ENCODE results near the gene HIGD2A. TPM values are rescaled to one million over a fixed set of nuclear protein-coding genes. Genes with fewer than 3 reads are reported as not detected.

The HIGD2A gene
- total and polyA plus RNA-seq, 5 donors from 2014 or later = 98.9 to 278 (median 236) TPM

- ATAC-seq (ENCODE audit: low read depth in 2 of 2) = no peak
- Mint-ChIP-seq H3K4me3 (peak overlapping the region in 1 of 4 donors; percentile 68), H3K27me3 (no peaks in the 10 kb centered on the region), H3K9me3 (no peaks in the 10 kb centered on the region), H3K4me1 (peaks cover 11 to 46% (median 26%) of the 10 kb centered on the region in 4 donors), H3K27ac (no peak overlapping the region), H3K36me3 (peaks cover 23% of the 10 kb centered on the region)
- H3K9me3 ChIP-seq (ENCODE audit: control insufficient read depth in 2 of 2, low read length in 2 of 2) = no peaks in the 10 kb centered on the region
- peaks cover 19% of the 10 kb centered on the region for H3K4me1 ChIP-seq (ENCODE audit: control insufficient read depth, insufficient read depth, low read length, poor library complexity, severe bottlenecking)
- H3K27me3 ChIP-seq (ENCODE audit: control insufficient read depth, insufficient read depth, low read length) = no peaks in the 10 kb centered on the region
- H3K27ac ChIP-seq (ENCODE audit: insufficient read depth, low read length, poor library complexity, severe bottlenecking) = no peak overlapping the region
- H3K36me3 ChIP-seq (ENCODE audit: control insufficient read depth, insufficient read depth, low read length) = peaks cover 31% of the 10 kb centered on the region
- no peak for DNase-seq
- no peak overlapping the region for H3K4me3 ChIP-seq (ENCODE audit: low read depth, low read length)
Measured at GRCh38 chr5:176410486-176411180, 22.1 kb downstream of the HIGD2A start.

DNA sequence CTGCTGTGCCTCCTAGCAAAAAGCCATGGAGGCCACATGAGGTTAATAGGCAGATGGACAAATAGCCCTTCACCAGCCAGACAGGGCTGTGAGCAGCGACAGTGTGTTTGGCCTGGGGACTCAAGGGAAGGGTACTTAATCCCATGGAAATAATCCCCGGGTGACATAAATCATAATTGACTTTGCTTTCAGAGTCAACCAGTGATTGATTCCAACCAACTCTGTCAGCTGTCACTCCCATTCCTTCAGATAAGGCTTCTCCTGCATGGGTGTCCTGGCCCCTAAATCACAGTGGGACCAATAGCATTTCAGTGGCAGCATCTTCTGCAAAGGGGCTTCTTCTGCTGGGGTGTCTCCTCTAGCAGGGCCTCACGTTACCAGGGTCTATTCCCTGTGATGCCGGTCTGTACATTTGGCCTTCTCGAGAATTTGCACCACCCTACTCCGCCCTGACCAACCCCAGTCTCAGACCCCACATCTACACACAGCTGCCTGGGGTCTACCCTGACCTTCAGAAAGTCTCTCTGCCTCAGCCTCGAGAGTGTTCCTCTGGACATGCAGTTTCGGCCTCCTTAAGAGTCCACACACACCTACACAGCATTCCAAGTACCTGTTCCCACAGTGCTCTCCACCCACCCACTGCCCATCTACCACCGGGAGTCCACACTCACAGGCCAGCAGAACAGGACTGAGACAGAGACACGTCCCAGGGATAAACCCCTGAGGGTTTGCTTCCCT is 24.1 kb downstream of the HIGD2A start:
- peaks cover 15% of the 10 kb centered on the region for H3K36me3 Mint-ChIP-seq
- Histone ChIP-seq H3K27ac (ENCODE audit: insufficient read depth, low read length, poor library complexity, severe bottlenecking) (no peak overlapping the region), H3K9me3 (ENCODE audit: control insufficient read depth in 2 of 2, low read length in 2 of 2) (no peaks in the 10 kb centered on the region), H3K4me1 (ENCODE audit: control insufficient read depth, insufficient read depth, low read length, poor library complexity, severe bottlenecking) (peaks cover 31% of the 10 kb centered on the region), H3K4me3 (ENCODE audit: low read depth, low read length) (no peak overlapping the region), H3K27me3 (ENCODE audit: control insufficient read depth, insufficient read depth, low read length) (no peaks in the 10 kb centered on the region), H3K36me3 (ENCODE audit: control insufficient read depth, insufficient read depth, low read length) (peaks cover 18% of the 10 kb centered on the region)
- peaks cover 12 to 55% (median 27%) of the 10 kb centered on the region in 4 donors for H3K4me1 Mint-ChIP-seq
- H3K9me3 Mint-ChIP-seq = no peaks in the 10 kb centered on the region
- DNase-seq (no peak), ATAC-seq (ENCODE audit: low read depth in 2 of 2) (no peak)
- peak overlapping the region in 3 of 4 donors; percentile 9 to 97 (median 88) for H3K4me3 Mint-ChIP-seq
- peak overlapping the region in 2 of 3 donors; percentile 83 to 92 for H3K27ac Mint-ChIP-seq
- H3K27me3 Mint-ChIP-seq = no peaks in the 10 kb centered on the region

GRCh38 chr5:176413255-176413565 is 24.7 kb downstream of the HIGD2A start:
- H3K4me1 ChIP-seq (ENCODE audit: control insufficient read depth, insufficient read depth, low read length, poor library complexity, severe bottlenecking) = peaks cover 31% of the 10 kb centered on the region
- Mint-ChIP-seq H3K4me3 (peak overlapping the region in 3 of 4 donors; percentile 19 to 97 (median 88)), H3K4me1 (peaks cover 12 to 55% (median 27%) of the 10 kb centered on the region in 4 donors), H3K9me3 (no peaks in the 10 kb centered on the region), H3K36me3 (peaks cover 15% of the 10 kb centered on the region), H3K27ac (peak overlapping the region in 2 of 3 donors; percentile 65 to 92), H3K27me3 (peaks cover 4% of the 10 kb centered on the region)
- peaks cover 13% of the 10 kb centered on the region for H3K36me3 ChIP-seq (ENCODE audit: control insufficient read depth, insufficient read depth, low read length)
- H3K9me3 ChIP-seq (ENCODE audit: control insufficient read depth in 2 of 2, low read length in 2 of 2) = no peaks in the 10 kb centered on the region
- ATAC-seq (ENCODE audit: low read depth in 2 of 2) (no peak), DNase-seq (no peak)
- no peak overlapping the region for H3K27ac ChIP-seq (ENCODE audit: insufficient read depth, low read length, poor library complexity, severe bottlenecking)
- H3K27me3 ChIP-seq (ENCODE audit: control insufficient read depth, insufficient read depth, low read length) = no peaks in the 10 kb centered on the region
- H3K4me3 ChIP-seq (ENCODE audit: low read depth, low read length) = no peak overlapping the region

GRCh38 chr5:176413709-176414191 is 25.2 kb downstream of the HIGD2A start:
- Mint-ChIP-seq H3K9me3 (no peaks in the 10 kb centered on the region), H3K27ac (peak overlapping the region; percentile 11 to 92 (median 26)), H3K36me3 (peaks cover 15% of the 10 kb centered on the region), H3K27me3 (peaks cover 7% of the 10 kb centered on the region), H3K4me1 (peaks cover 12 to 55% (median 27%) of the 10 kb centered on the region in 4 donors), H3K4me3 (peak overlapping the region in 3 of 4 donors; percentile 73 to 97 (median 91))
- Histone ChIP-seq H3K4me3 (ENCODE audit: low read depth, low read length) (no peak overlapping the region), H3K9me3 (ENCODE audit: control insufficient read depth in 2 of 2, low read length in 2 of 2) (no peaks in the 10 kb centered on the region), H3K27ac (ENCODE audit: insufficient read depth, low read length, poor library complexity, severe bottlenecking) (no peak overlapping the region), H3K4me1 (ENCODE audit: control insufficient read depth, insufficient read depth, low read length, poor library complexity, severe bottlenecking) (peaks cover 31% of the 10 kb centered on the region), H3K36me3 (ENCODE audit: control insufficient read depth, insufficient read depth, low read length) (peaks cover 8% of the 10 kb centered on the region), H3K27me3 (ENCODE audit: control insufficient read depth, insufficient read depth, low read length) (no peaks in the 10 kb centered on the region)
- DNase-seq = no peak
- no peak for ATAC-seq (ENCODE audit: low read depth in 2 of 2)

GRCh38 chr5:176414704-176415103 is 26.2 kb downstream of the HIGD2A start:
- Mint-ChIP-seq H3K9me3 (no peaks in the 10 kb centered on the region), H3K27ac (peak overlapping the region; percentile 73 to 92 (median 79)), H3K27me3 (peaks cover 11% of the 10 kb centered on the region), H3K36me3 (peaks cover 15% of the 10 kb centered on the region), H3K4me3 (peak overlapping the region; percentile 89 to 97 (median 94)), H3K4me1 (peaks cover 12 to 55% (median 27%) of the 10 kb centered on the region in 4 donors)
- Histone ChIP-seq H3K4me3 (ENCODE audit: low read depth, low read length) (peak overlapping the region; percentile 77), H3K27ac (ENCODE audit: insufficient read depth, low read length, poor library complexity, severe bottlenecking) (peak overlapping the region; percentile 58), H3K4me1 (ENCODE audit: control insufficient read depth, insufficient read depth, low read length, poor library complexity, severe bottlenecking) (peaks cover 31% of the 10 kb centered on the region), H3K27me3 (ENCODE audit: control insufficient read depth, insufficient read depth, low read length) (no peaks in the 10 kb centered on the region), H3K36me3 (ENCODE audit: control insufficient read depth, insufficient read depth, low read length) (peaks cover 6% of the 10 kb centered on the region), H3K9me3 (ENCODE audit: control insufficient read depth in 2 of 2, low read length in 2 of 2) (no peaks in the 10 kb centered on the region)
- ATAC-seq (ENCODE audit: low read depth in 2 of 2) = no peak
- peak in 1 of 3 donors; percentile 31 for DNase-seq

DNA sequence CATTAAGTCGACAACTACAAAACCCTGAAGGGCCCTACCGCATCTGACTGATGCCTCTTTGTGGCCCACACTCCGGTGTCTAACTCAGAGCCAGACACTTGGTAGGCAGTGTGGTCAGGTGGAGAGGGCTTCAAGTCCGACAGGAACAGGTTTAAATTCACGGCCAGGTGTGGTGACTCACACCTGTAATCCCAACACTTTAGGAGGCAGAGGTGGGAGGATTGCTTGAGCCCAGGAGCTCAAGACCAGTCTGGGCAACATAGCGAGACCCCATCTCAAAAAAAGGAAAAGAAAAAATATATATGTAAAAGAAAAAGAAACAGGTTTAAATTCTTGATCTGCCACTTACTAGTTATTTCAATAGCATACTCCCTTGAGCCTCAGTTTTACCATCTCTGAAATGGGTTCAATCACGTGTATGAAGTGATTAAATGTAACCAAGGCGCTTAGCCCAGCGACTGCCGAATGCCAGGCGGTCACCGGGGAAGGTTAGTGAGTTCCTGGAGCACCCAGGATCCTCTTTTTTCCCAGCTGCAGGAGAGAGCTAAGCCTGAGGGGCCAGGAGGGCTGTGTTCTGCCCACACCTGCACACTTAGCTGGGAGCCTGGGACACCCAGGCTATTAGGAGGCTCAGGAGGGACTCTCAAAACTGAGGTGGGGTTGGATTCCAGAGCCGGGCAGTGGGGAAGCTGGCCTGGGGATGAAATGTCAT is 26.8 kb downstream of the HIGD2A start:
- Mint-ChIP-seq H3K4me1 (peaks cover 12 to 55% (median 27%) of the 10 kb centered on the region in 4 donors), H3K27me3 (peaks cover 18% of the 10 kb centered on the region)

More for the DNA sequence above, 26.8 kb downstream of the HIGD2A start:
- no peaks in the 10 kb centered on the region for H3K36me3 ChIP-seq (ENCODE audit: control insufficient read depth, insufficient read depth, low read length)
- H3K9me3 ChIP-seq (ENCODE audit: control insufficient read depth in 2 of 2, low read length in 2 of 2) = no peaks in the 10 kb centered on the region
- peak overlapping the region; percentile 77 for H3K4me3 ChIP-seq (ENCODE audit: low read depth, low read length)
- H3K4me1 ChIP-seq (ENCODE audit: control insufficient read depth, insufficient read depth, low read length, poor library complexity, severe bottlenecking) = peaks cover 31% of the 10 kb centered on the region
- H3K36me3 Mint-ChIP-seq = peaks cover 9% of the 10 kb centered on the region
- peaks cover 2% of the 10 kb centered on the region for H3K27me3 ChIP-seq (ENCODE audit: control insufficient read depth, insufficient read depth, low read length)
- H3K9me3 Mint-ChIP-seq = peaks cover 0 to 1% (median 0%) of the 10 kb centered on the region in 7 donors
- H3K27ac Mint-ChIP-seq = peak overlapping the region; percentile 9 to 96 (median 92)
- DNase-seq (peak in 2 of 3 donors; percentile 13 to 26), ATAC-seq (ENCODE audit: low read depth in 2 of 2) (no peak)
- peak overlapping the region; percentile 78 for H3K27ac ChIP-seq (ENCODE audit: insufficient read depth, low read length, poor library complexity, severe bottlenecking)
- peak overlapping the region; percentile 89 to 97 (median 94) for H3K4me3 Mint-ChIP-seq

Measured in CD4-positive, CD25-positive, alpha-beta regulatory T cell (primary cell).